GM10248 (cell line): ENCODE data around the gene ETV3L.
A peak's percentile ranks its signal among the peaks of the same experiment; 100 is the strongest.

Source experiments
- CTCF ChIA-PET: fragments of 300-600 bp; sonication (Branson Sonifier 250); formaldehyde crosslinking; extraction: SDS; loops from one replicate; lab custom pipeline; 2021; ENCODE audit warnings: antibody characterized with exemption; lab: Yijun Ruan, JAX
- POLR2A ChIA-PET: fragments of 350-650 bp; sonication (Branson Sonifier 250); formaldehyde crosslinking; extraction: SDS; loops from one replicate; lab custom pipeline; 2020; ENCODE audit warnings: antibody characterized with exemption; lab: Yijun Ruan, JAX
- DNase-seq: peaks from one replicate; pipeline ENCODE4 v3.0.0; 2012; ENCODE audit errors: extremely low spot score
- CTCF ChIP-seq: IDR thresholded peaks from 2 replicates; pipeline ENCODE4 v1.5.1; 2012; ENCODE audit warnings: mild to moderate bottlenecking, low read depth; ENCODE audit errors: extremely low read depth, missing control alignments, control extremely low read depth

Gene ETV3L

GRCh38 chr1:157119448-157119847 is 19.8 kb upstream of the ETV3L start:
- CTCF ChIA-PET, result interaction anchor here (0.8 kb wide), 1 partner anchor 29 kb away, joined by 7 read pairs; no protein-coding TSS in a partner anchor
- no peak for DNase-seq
- POLR2A ChIA-PET, result no interaction called here
- no peak for TF ChIP-seq CTCF

- POLR2A ChIA-PET, result no interaction called here
- DNase-seq, result no peak
- no peak for TF ChIP-seq CTCF
- CTCF ChIA-PET, result interaction anchor here (0.8 kb wide), 1 partner anchor 29 kb away, joined by 7 read pairs; no protein-coding TSS in a partner anchor
Observed at GRCh38 chr1:157119008-157119407, 19.4 kb upstream of the ETV3L start.

- CTCF ChIA-PET, result interaction anchor here (1.4 to 4.6 kb wide), 2 partner anchors 18 to 27 kb away, joined by 4 to 28 read pairs; no protein-coding TSS in a partner anchor
- POLR2A ChIA-PET, result no interaction called here
- no peak for TF ChIP-seq CTCF
- DNase-seq, result peak; percentile 70
Observed at GRCh38 chr1:157117527-157118057, 18.0 kb upstream of the ETV3L start.

- ChIA-PET CTCF (interaction anchor here (1.4 to 4.6 kb wide), 3 partner anchors 19 to 39 kb away, joined by 4 to 28 read pairs (median 20); no protein-coding TSS in a partner anchor), POLR2A (no interaction called here)
- no peak for DNase-seq
- TF ChIP-seq CTCF, result no peak
Observed at GRCh38 chr1:157116737-157117103, 17.1 kb upstream of the ETV3L start.

- POLR2A ChIA-PET, result no interaction called here
- DNase-seq, result no peak
- CTCF ChIA-PET, result interaction anchor here (1.4 to 4.6 kb wide), 3 partner anchors 20 to 40 kb away, joined by 4 to 28 read pairs (median 20); no protein-coding TSS in a partner anchor
- TF ChIP-seq CTCF, result no peak
Observed at GRCh38 chr1:157115851-157116736, 16.5 kb upstream of the ETV3L start.

GRCh38 chr1:157115429-157115838 is 15.8 kb upstream of the ETV3L start:
- ChIA-PET POLR2A (no interaction called here), CTCF (interaction anchor here (0.6 to 4.6 kb wide), 4 partner anchors 11 to 53 kb away, joined by 3 to 28 read pairs (median 12); no protein-coding TSS in a partner anchor)
- no peak for DNase-seq
- TF ChIP-seq CTCF, result no peak
